GM10248 (cell line): ENCODE data around the gene NGB.

Experiments
- CTCF ChIA-PET: fragments of 300-600 bp; sonication (Branson Sonifier 250); formaldehyde crosslinking; extraction: SDS; loops from one replicate; lab custom pipeline; 2021; ENCODE audit warnings: antibody characterized with exemption; lab: Yijun Ruan, JAX
- POLR2A ChIA-PET: fragments of 350-650 bp; sonication (Branson Sonifier 250); formaldehyde crosslinking; extraction: SDS; loops from one replicate; lab custom pipeline; 2020; ENCODE audit warnings: antibody characterized with exemption; lab: Yijun Ruan, JAX
- DNase-seq: peaks from one replicate; pipeline ENCODE4 v3.0.0; 2012; ENCODE audit errors: extremely low spot score
- CTCF ChIP-seq: IDR thresholded peaks from 2 replicates; pipeline ENCODE4 v1.5.1; 2012; ENCODE audit warnings: mild to moderate bottlenecking, low read depth; ENCODE audit errors: extremely low read depth, missing control alignments, control extremely low read depth

NGB gene

DNA sequence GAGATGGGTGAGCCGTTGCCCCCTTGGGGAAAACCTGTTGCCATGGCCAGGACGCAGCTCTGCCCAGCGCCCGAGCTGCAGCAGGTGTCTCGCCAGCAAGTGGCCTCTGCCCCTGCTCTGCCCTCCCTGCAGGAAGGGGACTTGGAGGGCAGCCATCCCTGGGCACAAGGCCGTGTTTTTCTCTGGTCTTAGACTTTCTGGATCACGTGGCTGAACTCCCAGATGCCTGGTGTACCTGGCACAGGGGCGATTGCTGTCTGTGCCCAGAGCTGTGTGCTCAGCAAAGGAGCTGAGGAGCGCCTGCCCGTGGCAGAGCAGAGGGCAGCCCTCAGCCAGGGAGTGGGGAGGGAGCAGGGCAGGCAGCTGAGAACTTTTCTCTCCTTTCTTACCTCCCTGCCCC, 51.4 kb downstream of the NGB start:
- CTCF ChIA-PET, result no interaction called here
- no peak for DNase-seq
- POLR2A ChIA-PET, result no interaction called here
- no peak for TF ChIP-seq CTCF

GRCh38 chr14:77217551-77217950, 53.5 kb downstream of the NGB start:
- TF ChIP-seq CTCF, result no peak
- ChIA-PET CTCF (interaction anchor here (1.1 kb wide), 1 partner anchor 32 kb away, joined by 3 read pairs; no protein-coding TSS in a partner anchor), POLR2A (no interaction called here)
- DNase-seq, result no peak
